ENCODE measurements around the gene BLTP1. TPM values are rescaled to one million over a fixed set of nuclear protein-coding genes. Genes with fewer than 3 reads are reported as not detected.
"Not testable (repeated sequence)": the region's sequence is repeated elsewhere in the genome, so short reads cannot be mapped to it uniquely, and the experiment has no call there.

BLTP1 gene, protein sequence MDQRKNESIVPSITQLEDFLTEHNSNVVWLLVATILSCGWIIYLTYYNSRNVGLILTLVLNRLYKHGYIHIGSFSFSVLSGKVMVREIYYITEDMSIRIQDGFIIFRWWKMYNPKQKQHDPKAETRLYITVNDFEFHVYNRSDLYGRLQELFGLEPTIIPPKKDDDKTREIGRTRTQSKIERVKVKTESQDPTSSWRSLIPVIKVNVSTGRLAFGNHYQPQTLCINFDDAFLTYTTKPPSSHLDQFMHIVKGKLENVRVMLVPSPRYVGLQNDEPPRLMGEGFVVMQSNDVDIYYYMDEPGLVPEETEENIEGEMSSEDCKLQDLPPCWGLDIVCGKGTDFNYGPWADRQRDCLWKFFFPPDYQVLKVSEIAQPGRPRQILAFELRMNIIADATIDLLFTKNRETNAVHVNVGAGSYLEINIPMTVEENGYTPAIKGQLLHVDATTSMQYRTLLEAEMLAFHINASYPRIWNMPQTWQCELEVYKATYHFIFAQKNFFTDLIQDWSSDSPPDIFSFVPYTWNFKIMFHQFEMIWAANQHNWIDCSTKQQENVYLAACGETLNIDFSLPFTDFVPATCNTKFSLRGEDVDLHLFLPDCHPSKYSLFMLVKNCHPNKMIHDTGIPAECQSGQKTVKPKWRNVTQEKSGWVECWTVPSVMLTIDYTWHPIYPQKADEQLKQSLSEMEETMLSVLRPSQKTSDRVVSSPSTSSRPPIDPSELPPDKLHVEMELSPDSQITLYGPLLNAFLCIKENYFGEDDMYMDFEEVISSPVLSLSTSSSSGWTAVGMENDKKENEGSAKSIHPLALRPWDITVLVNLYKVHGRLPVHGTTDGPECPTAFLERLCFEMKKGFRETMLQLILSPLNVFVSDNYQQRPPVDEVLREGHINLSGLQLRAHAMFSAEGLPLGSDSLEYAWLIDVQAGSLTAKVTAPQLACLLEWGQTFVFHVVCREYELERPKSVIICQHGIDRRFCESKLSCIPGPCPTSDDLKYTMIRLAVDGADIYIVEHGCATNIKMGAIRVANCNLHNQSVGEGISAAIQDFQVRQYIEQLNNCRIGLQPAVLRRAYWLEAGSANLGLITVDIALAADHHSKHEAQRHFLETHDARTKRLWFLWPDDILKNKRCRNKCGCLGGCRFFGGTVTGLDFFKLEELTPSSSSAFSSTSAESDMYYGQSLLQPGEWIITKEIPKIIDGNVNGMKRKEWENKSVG (N-terminal part only)
- 10 to 100 TPM in 2 of 6 donors, 1 to 10 TPM in 3, under 1 TPM in 1; 0.37 to 13.5 (median 6.0) TPM for polyA plus RNA-seq (ENCODE audit: low read depth in 6 of 6)

DNA sequence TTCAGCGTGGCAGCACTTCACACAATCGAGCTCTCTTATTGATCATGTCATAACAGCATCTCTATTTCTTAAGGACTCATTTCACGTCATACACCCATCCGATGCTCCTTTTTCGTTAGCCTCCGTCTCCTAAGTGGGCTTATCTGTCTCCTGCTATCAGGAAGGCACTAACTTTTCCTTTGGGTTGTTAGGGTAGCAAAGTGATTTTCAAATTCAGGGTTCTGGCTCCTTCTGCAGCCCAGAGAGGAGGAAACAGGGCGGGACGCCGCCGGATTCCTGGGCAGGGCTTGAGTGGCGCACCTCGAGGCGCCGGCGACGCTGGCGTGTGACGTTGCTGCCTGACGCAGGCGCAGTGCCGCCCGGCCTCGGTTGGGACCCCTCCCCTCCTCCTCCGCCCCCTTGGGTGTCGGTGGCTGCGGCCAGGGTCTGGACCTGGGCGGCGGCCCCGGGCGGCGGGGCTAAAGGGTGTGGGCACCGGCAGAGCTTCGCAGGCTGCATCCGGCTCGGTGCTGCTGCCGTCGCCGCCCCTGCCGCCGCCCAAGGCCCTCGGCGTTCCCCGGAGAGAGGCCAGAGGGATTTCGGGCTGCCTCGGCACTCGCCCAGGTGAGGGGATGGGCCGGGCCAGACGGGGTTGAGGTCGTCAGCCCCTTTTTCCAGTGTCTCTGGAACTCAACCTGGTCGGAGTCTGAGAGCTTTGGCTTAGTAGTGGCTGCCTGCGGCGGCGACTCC lies at the start of gene BLTP1:
TSS of gene BLTP1 (plus strand) at position 350 of the 729 bp plus-strand sequence. CDS start 18,317 bp downstream, outside the sequence.
- Mint-ChIP-seq H3K4me1 (peaks cover 42 to 53% (median 48%) of the 10 kb centered on the region in 3 donors), H3K9me3 (no peaks in the 10 kb centered on the region), H3K4me3 (peak within 1 kb of the TSS; percentile 88 to 100 (median 98)), H3K27me3 (peaks cover 3 to 6% (median 5%) of the 10 kb centered on the region in 3 donors), H3K27ac (peak within 1 kb of the TSS; percentile 95 to 98 (median 98)), H3K36me3 (peaks cover 0 to 25% of the 10 kb centered on the region in 2 donors)
- ATAC-seq (ENCODE audit: low read depth in 2 of 2) (peak; percentile 94), DNase-seq (peak; percentile 88)

DNA sequence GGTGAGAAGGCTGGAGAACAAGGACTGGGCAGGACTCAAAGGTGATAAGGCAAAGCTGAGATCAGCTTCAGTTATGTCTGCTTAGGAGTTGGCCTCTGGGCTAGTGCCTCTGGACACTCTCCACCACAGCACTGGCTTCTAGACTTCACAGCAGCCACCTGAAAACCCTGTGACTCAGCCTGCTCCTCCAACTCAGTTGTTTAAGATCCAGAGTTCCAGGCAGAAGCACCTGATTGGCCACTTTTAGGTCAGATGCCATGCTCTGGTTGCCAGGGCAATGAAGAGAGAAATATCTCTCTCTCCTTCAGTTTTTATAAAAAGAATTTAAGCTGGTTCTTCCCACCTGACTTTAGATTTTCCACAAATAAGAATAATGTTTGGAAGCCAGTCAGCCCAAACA lies 47.9 kb upstream of the BLTP1 start:
- ATAC-seq (ENCODE audit: low read depth in 2 of 2) (no peak), DNase-seq (no peak)
- H3K27me3 Mint-ChIP-seq, result peaks cover 13 to 35% (median 20%) of the 10 kb centered on the region in 3 donors
- H3K9me3 Mint-ChIP-seq, result no peaks in the 10 kb centered on the region
- peaks cover 0 to 12% (median 4%) of the 10 kb centered on the region in 3 donors for H3K4me1 Mint-ChIP-seq
- no peak overlapping the region for H3K27ac Mint-ChIP-seq
- H3K36me3 Mint-ChIP-seq, result no peaks in the 10 kb centered on the region
- H3K4me3 Mint-ChIP-seq, result no peak overlapping the region

DNA sequence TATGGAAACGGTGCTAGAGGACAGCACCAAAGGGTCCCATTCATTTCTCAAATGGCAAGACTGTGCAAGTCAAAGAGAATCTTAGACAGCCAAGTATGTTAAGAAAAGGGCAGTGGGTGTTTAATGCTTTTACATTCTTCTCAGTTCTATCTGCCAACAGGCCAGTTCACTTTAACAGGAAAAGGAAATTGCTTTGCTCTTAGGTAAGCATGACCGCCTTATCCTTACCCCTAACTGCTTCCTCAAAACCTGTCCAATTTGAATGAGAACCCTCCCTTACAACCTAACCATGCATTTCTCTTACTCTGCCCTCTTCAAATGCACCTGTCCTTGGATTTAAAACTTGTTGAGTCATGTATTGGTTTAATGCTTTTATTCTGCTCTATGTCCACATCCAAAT lies 44.5 kb upstream of the BLTP1 start:
- Mint-ChIP-seq H3K4me3 (no peak overlapping the region), H3K4me1 (peaks cover 0 to 12% (median 4%) of the 10 kb centered on the region in 3 donors), H3K36me3 (no peaks in the 10 kb centered on the region), H3K27me3 (peaks cover 13 to 32% (median 13%) of the 10 kb centered on the region in 3 donors), H3K9me3 (peaks cover 0 to 3% (median 0%) of the 10 kb centered on the region in 7 donors), H3K27ac (no peak overlapping the region)
- no peak for DNase-seq
- ATAC-seq (ENCODE audit: low read depth in 2 of 2), result no peak

DNA sequence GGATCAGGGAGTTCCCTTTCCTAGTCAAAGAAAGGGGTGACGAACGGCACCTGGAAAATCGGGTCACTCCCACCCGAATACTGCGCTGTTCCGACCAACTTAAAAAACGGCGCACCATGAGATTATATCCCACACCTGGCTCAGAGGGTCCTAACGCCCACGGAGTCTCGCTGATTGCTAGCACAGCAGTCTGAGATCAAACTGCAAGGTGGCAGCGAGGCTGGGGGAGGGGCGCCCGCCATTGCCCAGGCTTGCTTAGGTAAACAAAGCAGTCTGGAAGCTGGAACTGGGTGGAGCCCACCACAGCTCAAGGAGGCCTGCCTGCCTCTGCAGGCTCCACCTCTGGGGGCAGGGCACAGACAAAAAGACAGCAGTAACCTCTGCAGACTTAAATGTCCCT lies 41.8 kb upstream of the BLTP1 start:
- H3K4me1 Mint-ChIP-seq, result peaks cover 0 to 12% (median 4%) of the 10 kb centered on the region in 3 donors
- not testable (repeated sequence) for H3K36me3 Mint-ChIP-seq; H3K9me3 Mint-ChIP-seq; DNase-seq; ATAC-seq (ENCODE audit: low read depth in 2 of 2); H3K4me3 Mint-ChIP-seq; H3K27ac Mint-ChIP-seq
- peaks cover 5 to 21% (median 13%) of the 10 kb centered on the region in 3 donors for H3K27me3 Mint-ChIP-seq

DNA sequence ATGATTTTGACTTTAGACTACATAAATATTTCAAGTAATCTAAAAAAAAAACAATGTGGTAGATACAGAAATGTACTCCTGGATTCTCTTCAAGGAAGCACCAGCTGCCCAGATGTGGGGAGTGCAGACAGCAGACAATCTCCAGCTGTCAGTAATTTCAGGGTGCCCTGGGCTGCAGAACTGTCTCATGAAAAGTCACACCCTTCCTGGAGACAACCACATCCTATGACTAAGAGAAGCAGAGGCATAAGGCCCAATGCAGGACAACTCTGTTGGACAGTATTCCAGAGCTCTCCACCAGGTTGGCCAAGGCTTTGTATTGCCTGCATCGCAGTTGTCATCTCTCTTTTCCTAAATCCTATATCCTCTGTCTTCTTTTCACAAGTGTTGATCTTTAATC lies 34.4 kb upstream of the BLTP1 start:
- DNase-seq (no peak), ATAC-seq (ENCODE audit: low read depth in 2 of 2) (no peak)
- H3K9me3 Mint-ChIP-seq, result peaks cover 0 to 10% (median 3%) of the 10 kb centered on the region in 7 donors
- no peak overlapping the region for H3K4me3 Mint-ChIP-seq
- no peaks in the 10 kb centered on the region for H3K36me3 Mint-ChIP-seq
- no peaks in the 10 kb centered on the region for H3K4me1 Mint-ChIP-seq
- H3K27ac Mint-ChIP-seq, result no peak overlapping the region
- H3K27me3 Mint-ChIP-seq, result no peaks in the 10 kb centered on the region

DNA sequence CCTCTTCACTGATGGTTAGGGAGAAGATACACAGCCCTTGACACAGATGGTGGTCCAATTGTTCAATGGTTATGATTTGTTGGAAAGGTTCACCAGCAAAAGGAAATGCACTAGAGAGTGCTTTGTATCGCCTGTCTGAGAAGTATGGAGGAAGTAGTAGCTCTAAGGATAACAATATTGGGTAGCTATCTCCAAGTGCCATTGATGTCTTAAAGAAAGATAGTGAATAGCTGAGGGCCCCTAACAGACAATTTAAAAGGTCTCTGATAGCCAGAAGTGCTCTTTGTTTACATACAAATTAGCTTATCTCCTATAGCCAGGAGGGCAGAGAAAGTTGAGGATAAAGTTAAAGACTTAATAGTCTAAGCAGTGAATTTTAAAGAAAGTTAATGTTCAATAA lies 33.9 kb upstream of the BLTP1 start:
- Mint-ChIP-seq H3K4me1 (no peaks in the 10 kb centered on the region), H3K9me3 (peaks cover 0 to 10% (median 6%) of the 10 kb centered on the region in 7 donors), H3K27me3 (peaks cover 0 to 5% (median 0%) of the 10 kb centered on the region in 3 donors), H3K27ac (no peak overlapping the region), H3K36me3 (no peaks in the 10 kb centered on the region), H3K4me3 (no peak overlapping the region)
- no peak for DNase-seq
- ATAC-seq (ENCODE audit: low read depth in 2 of 2), result no peak

DNA sequence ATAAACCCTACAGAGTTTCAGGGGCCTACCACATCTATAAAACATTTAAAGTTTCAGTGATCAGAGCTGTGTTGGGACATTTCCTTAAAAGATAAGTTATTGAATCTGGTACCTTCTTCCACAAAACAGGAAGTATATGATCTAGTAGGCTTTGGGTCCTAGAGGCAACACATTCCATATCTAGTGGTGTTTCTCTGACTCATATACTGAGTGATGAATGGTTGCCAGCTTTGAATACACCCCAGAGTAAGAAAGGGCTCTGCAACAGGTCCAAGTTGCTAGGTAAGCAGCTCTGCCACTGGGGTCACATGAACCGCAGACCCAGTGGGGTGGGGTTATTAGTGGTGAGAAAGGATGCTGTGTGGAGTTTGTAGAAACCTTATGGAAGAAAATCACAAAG lies 32.4 kb upstream of the BLTP1 start:
- no peaks in the 10 kb centered on the region for H3K4me1 Mint-ChIP-seq
- H3K4me3 Mint-ChIP-seq, result no peak overlapping the region
- H3K27me3 Mint-ChIP-seq, result peaks cover 0 to 17% (median 0%) of the 10 kb centered on the region in 3 donors
- no peak overlapping the region for H3K27ac Mint-ChIP-seq
- H3K36me3 Mint-ChIP-seq, result no peaks in the 10 kb centered on the region
- H3K9me3 Mint-ChIP-seq, result peaks cover 0 to 10% (median 5%) of the 10 kb centered on the region in 7 donors
- ATAC-seq (ENCODE audit: low read depth in 2 of 2), result no peak
- no peak for DNase-seq

DNA sequence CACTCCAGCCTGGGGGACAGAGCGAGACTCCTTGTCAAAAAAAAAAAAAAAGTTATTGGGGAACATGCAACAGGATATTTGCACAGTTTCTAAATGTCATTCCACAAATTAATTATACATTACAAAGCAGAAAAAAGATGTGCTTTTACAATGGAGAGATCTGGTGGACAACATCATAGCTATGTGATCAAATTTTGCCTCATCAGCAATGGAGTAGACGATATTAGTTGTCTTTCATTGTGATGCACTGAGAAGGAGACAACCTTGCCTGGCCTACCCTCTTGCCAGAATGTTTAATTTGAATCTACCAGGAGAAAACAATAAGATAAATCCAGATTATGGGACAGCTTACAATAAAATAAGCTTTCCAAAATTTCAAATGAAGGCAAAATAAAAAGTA lies 30.5 kb upstream of the BLTP1 start:
- ATAC-seq (ENCODE audit: low read depth in 2 of 2), result no peak
- no peak for DNase-seq
- peaks cover 0 to 10% (median 5%) of the 10 kb centered on the region in 7 donors for H3K9me3 Mint-ChIP-seq
- no peaks in the 10 kb centered on the region for H3K36me3 Mint-ChIP-seq
- H3K27ac Mint-ChIP-seq, result no peak overlapping the region
- H3K27me3 Mint-ChIP-seq, result peaks cover 0 to 18% (median 0%) of the 10 kb centered on the region in 3 donors
- no peak overlapping the region for H3K4me3 Mint-ChIP-seq
- no peaks in the 10 kb centered on the region for H3K4me1 Mint-ChIP-seq

DNA sequence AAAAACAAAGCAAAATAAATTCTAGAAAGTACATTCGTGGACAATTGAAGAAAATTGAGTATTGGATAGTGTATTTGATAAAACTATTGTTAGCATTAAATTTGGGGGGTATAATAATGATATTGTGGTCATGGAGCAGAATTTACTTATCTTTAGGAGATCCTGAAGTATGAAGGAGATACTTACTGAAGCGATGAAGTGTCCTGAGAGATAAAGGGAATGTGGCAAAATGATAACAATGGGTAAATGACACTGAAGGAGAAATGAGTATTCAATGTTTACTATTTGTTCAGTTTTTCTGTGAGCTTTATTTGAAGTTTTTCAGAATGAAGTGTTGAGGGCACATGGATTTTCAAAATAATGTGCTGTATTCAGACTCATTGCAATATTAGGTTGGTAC lies 30.0 kb upstream of the BLTP1 start:
- Mint-ChIP-seq H3K9me3 (peaks cover 0 to 10% (median 5%) of the 10 kb centered on the region in 7 donors), H3K4me3 (no peak overlapping the region)

DNA sequence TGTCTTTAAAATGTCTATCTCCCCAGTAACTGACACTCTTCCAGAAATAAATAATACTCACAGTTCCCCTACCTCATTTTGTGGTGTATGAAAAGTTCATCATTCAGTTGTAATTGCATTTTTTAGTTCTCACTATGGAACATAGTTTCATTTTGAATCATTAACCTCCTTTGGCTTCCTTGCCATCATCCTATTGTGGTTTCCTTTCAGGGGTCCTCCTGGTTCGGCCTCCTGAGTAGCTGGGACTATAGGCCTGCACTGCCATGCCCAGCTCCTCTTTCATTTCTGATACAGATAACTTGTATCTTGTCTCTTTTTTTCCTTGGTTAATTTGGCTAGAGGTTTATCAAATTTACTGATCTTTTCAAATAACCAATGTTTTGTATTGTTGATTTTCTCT lies 23.1 kb upstream of the BLTP1 start:
- no peak for DNase-seq
- Mint-ChIP-seq H3K4me1 (no peaks in the 10 kb centered on the region), H3K36me3 (no peaks in the 10 kb centered on the region), H3K9me3 (peaks cover 0 to 9% (median 3%) of the 10 kb centered on the region in 7 donors), H3K4me3 (no peak overlapping the region), H3K27ac (no peak overlapping the region), H3K27me3 (peaks cover 0 to 6% (median 0%) of the 10 kb centered on the region in 3 donors)
- ATAC-seq (ENCODE audit: low read depth in 2 of 2), result no peak

More for the DNA sequence above, 30.0 kb upstream of the BLTP1 start:
- Mint-ChIP-seq H3K36me3 (no peaks in the 10 kb centered on the region), H3K27me3 (peaks cover 0 to 18% (median 0%) of the 10 kb centered on the region in 3 donors), H3K4me1 (no peaks in the 10 kb centered on the region), H3K27ac (no peak overlapping the region)
- no peak for DNase-seq
- no peak for ATAC-seq (ENCODE audit: low read depth in 2 of 2)

DNA sequence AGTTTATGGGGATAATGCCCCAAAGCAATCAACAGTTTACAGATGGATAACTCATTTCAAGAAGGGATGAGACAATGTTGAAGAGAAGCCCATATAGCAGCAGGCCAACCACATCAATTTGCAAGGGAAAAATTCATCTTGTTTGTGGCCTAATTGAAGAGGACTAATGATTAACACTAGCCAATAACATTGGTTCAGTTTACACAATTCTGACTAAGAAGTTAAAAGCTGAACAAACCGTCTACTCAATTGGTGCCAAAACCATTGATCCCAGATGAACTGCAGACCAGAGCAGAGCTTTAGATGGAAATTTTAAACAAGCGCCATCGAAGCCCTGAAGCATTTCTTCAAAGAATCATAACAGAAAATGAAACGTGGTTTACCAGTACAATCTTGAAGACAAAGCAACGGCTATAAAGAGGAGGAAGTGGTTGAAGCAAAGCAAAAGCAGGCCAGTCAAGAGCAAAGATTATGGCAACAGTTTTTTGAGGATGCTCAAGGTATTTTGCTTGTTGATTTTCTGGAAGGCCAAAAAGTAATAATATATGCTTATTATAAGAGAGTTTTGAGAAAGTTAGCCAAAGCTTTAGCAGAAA lies 20.5 kb upstream of the BLTP1 start:
- Mint-ChIP-seq H3K9me3 (peaks cover 0 to 9% (median 3%) of the 10 kb centered on the region in 7 donors), H3K27ac (no peak overlapping the region), H3K27me3 (peaks cover 0 to 8% (median 0%) of the 10 kb centered on the region in 3 donors), H3K4me1 (no peaks in the 10 kb centered on the region), H3K36me3 (no peaks in the 10 kb centered on the region), H3K4me3 (no peak overlapping the region)
- ATAC-seq (ENCODE audit: low read depth in 2 of 2), result no peak
- DNase-seq, result no peak

DNA sequence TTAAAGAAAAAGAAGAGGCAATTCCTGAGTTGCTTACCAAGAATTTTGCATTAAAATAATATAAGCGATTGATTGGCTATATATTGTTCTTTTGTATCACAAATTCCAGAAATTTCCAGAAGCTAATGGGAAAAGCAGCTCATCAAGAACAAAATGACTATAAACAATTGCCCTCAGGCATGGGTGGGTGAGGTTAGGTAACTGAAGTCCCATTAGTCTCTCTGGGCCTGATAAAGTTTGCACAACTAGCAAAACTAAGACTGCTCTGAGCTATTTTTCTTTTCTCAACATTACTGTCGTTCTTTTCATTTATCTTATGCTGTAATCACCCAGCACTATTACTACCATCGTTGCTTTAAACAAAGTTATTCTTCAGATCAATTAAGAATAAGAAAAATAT lies 19.2 kb upstream of the BLTP1 start:
- H3K27me3 Mint-ChIP-seq, result peaks cover 0 to 8% (median 0%) of the 10 kb centered on the region in 3 donors
- ATAC-seq (ENCODE audit: low read depth in 2 of 2), result no peak

More for the DNA sequence above, 19.2 kb upstream of the BLTP1 start:
- no peak for DNase-seq
- H3K4me1 Mint-ChIP-seq, result no peaks in the 10 kb centered on the region
- no peak overlapping the region for H3K27ac Mint-ChIP-seq
- H3K36me3 Mint-ChIP-seq, result no peaks in the 10 kb centered on the region
- peaks cover 0 to 4% (median 0%) of the 10 kb centered on the region in 7 donors for H3K9me3 Mint-ChIP-seq
- H3K4me3 Mint-ChIP-seq, result no peak overlapping the region
